H1 (cell line): ENCODE results near the gene GGA2. TPM values are rescaled to one million over a fixed set of nuclear protein-coding genes. Genes with fewer than 3 reads are reported as not detected.

Source experiments
- CTCF ChIA-PET: fragments of 300-600 bp; sonication (Branson Sonifier 250); formaldehyde crosslinking; loops from one replicate; lab custom pipeline; 2021; ENCODE audit not compliant: partially characterized antibody; lab: Charles Lee
- POLR2A ChIA-PET: fragments of 300-600 bp; sonication (Branson Sonifier 250); formaldehyde crosslinking; loops from one replicate; lab custom pipeline; 2021; ENCODE audit warnings: inconsistent platforms; ENCODE audit not compliant: partially characterized antibody; lab: Charles Lee
- DNase-seq, 2 experiments: peaks; one replicate each; pipeline versions ENCODE4 v3.0.0 to v3.0.0-alpha.2; 2010 to 2022; ENCODE audit warnings: low spot score in 2 of 2, low read depth in 1 of 2, mixed read lengths in 1 of 2
- FAIRE-seq: peaks from 2 replicates; lab custom pipeline; 2011; peaks lifted over from hg19 to GRCh38; lab: Jason Lieb, UNC
- H2AFZ ChIP-seq: 2 replicates; pipeline ENCODE4 v1.8.1; 2012; ENCODE audit warnings: low read length, inconsistent platforms
- H2AK5ac ChIP-seq: 2 replicates; pipeline ENCODE4 v1.6.1; 2013; ENCODE audit warnings: low read depth, low read length
- H2BK120ac ChIP-seq: replicated peaks from 2 replicates; pipeline ENCODE3; 2013; ENCODE audit warnings: low read depth, low read length, inconsistent platforms
- H2BK12ac ChIP-seq: 2 replicates; pipeline ENCODE4 v1.6.1; 2013; ENCODE audit warnings: low read depth, low read length
- H2BK15ac ChIP-seq: 2 replicates; pipeline ENCODE4 v1.6.1; 2013; ENCODE audit warnings: low read length
- H2BK20ac ChIP-seq: 2 replicates; pipeline ENCODE4 v1.6.1; 2013; ENCODE audit warnings: low read length
- H2BK5ac ChIP-seq: 2 replicates; pipeline ENCODE4 v1.6.1; 2013; ENCODE audit warnings: low read depth, low read length
- H3K14ac ChIP-seq: 2 replicates; pipeline ENCODE4 v1.6.1; 2013; ENCODE audit warnings: inconsistent platforms; ENCODE audit not compliant: insufficient read length
- H3K18ac ChIP-seq: 2 replicates; pipeline ENCODE4 v1.6.1; 2013; ENCODE audit warnings: low read length; ENCODE audit errors: extremely low read depth
- H3K23ac ChIP-seq: 2 replicates; pipeline ENCODE4 v1.6.1; 2013; ENCODE audit warnings: inconsistent platforms; ENCODE audit not compliant: insufficient read length
- H3K23me2 ChIP-seq: 2 replicates; pipeline ENCODE4 v1.6.1; 2013; ENCODE audit warnings: low read depth, low read length
- H3K27ac ChIP-seq: 2 replicates; pipeline ENCODE4 v1.6.1; 2011; ENCODE audit warnings: low read depth, low read length, inconsistent platforms
- H3K27me3 ChIP-seq, 4 experiments: replicated peaks in 1 of 4; 1 replicate in 1 of 4; 2 replicates in 3 of 4; pipeline versions ENCODE4 v1.6.1 to v1.8.1; 2011 to 2013; ENCODE audit warnings: low read length in 3 of 4, mild to moderate bottlenecking in 3 of 4, inconsistent platforms in 2 of 4, mixed read lengths in 2 of 4, moderate library complexity in 1 of 4; ENCODE audit not compliant: control insufficient read depth in 3 of 4, insufficient read depth in 3 of 4; ENCODE audit errors: extremely low read depth in 1 of 4
- H3K36me3 ChIP-seq, 4 experiments: 2 replicates each; pipeline versions ENCODE4 v1.6.1 to v1.8.1; 2011 to 2013; ENCODE audit warnings: mild to moderate bottlenecking in 4 of 4, low read length in 3 of 4, moderate library complexity in 2 of 4, control low read depth in 1 of 4, inconsistent platforms in 1 of 4; ENCODE audit not compliant: insufficient read depth in 4 of 4, control insufficient read depth in 2 of 4
- H3K4ac ChIP-seq: replicated peaks from 2 replicates; pipeline ENCODE3; 2013; ENCODE audit warnings: low read length, low read depth, mixed read lengths, inconsistent platforms; ENCODE audit not compliant: insufficient read length
- H3K4me1 ChIP-seq, 4 experiments: replicated peaks in 1 of 4; 1 replicate in 1 of 4; 2 replicates in 3 of 4; pipeline versions ENCODE4 v1.6.1 to v1.8.1; 2011 to 2013; ENCODE audit warnings: low read length in 3 of 4, inconsistent platforms in 2 of 4, mixed read lengths in 1 of 4; ENCODE audit not compliant: insufficient read depth in 4 of 4, control insufficient read depth in 3 of 4
- H3K4me2 ChIP-seq, 2 experiments: 2 replicates each; pipeline versions ENCODE4 v1.6.1 to v1.8.1; 2011 to 2013; ENCODE audit warnings: low read depth in 2 of 2, low read length in 2 of 2, control low read depth in 1 of 2, inconsistent platforms in 1 of 2, mild to moderate bottlenecking in 1 of 2; ENCODE audit not compliant: insufficient read depth in 1 of 2
- H3K4me3 ChIP-seq, 4 experiments: fragments of 200-600, 300-600 bp in 1 of 4; sonication (generic), shearing (Covaris generic), sonication (Bioruptor Twin) in 1 of 4; 2 replicates each; pipeline versions ENCODE4 v1.5.1 to v1.8.1; 2011 to 2016; ENCODE audit warnings: low read length in 4 of 4, low read depth in 3 of 4, control low read depth in 2 of 4, inconsistent platforms in 2 of 4, mild to moderate bottlenecking in 2 of 4, mixed read lengths in 1 of 4, moderate library complexity in 1 of 4; ENCODE audit not compliant: insufficient read depth in 2 of 4; ENCODE audit errors: extremely low read depth in 1 of 4
- H3K56ac ChIP-seq: replicated peaks from 2 replicates; pipeline ENCODE3; 2013; ENCODE audit warnings: low read depth, mild to moderate bottlenecking, mixed read lengths, low read length, inconsistent platforms; ENCODE audit not compliant: insufficient read length
- H3K79me1 ChIP-seq: 2 replicates; pipeline ENCODE4 v1.6.1; 2013; ENCODE audit warnings: low read depth, low read length, control low read depth
- H3K79me2 ChIP-seq, 2 experiments: 2 replicates each; pipeline versions ENCODE4 v1.6.1 to v1.8.1; 2012 to 2013; ENCODE audit warnings: low read length in 2 of 2, mild to moderate bottlenecking in 2 of 2, inconsistent platforms in 1 of 2; ENCODE audit not compliant: insufficient read depth in 2 of 2, control insufficient read depth in 1 of 2
- H3K9ac ChIP-seq, 4 experiments: replicated peaks in 1 of 4; 1 replicate in 1 of 4; 2 replicates in 3 of 4; pipeline versions ENCODE4 v1.6.1 to v1.8.1; 2011 to 2013; ENCODE audit warnings: low read depth in 3 of 4, low read length in 3 of 4, control low read depth in 2 of 4, mild to moderate bottlenecking in 2 of 4, moderate library complexity in 2 of 4, inconsistent platforms in 1 of 4; ENCODE audit errors: extremely low read depth in 1 of 4
- H3K9me3 ChIP-seq, 2 experiments: 2 replicates each; pipeline versions ENCODE4 v1.6.1 to v1.8.1; 2012 to 2013; ENCODE audit warnings: mild to moderate bottlenecking in 2 of 2, moderate library complexity in 2 of 2, control low read depth in 1 of 2, inconsistent platforms in 1 of 2, low read depth in 1 of 2, low read length in 1 of 2, mixed read lengths in 1 of 2; ENCODE audit not compliant: insufficient read depth in 2 of 2
- H4K20me1 ChIP-seq, 2 experiments: replicated peaks in 1 of 2; 2 replicates each; pipeline versions ENCODE3 to v1.8.1; 2011 to 2013; ENCODE audit warnings: inconsistent platforms in 2 of 2, low read length in 2 of 2, mild to moderate bottlenecking in 1 of 2; ENCODE audit not compliant: insufficient read depth in 2 of 2, control insufficient read depth in 1 of 2
- H4K5ac ChIP-seq: 2 replicates; pipeline ENCODE4 v1.6.1; 2013; ENCODE audit warnings: low read length, low read depth, mixed read lengths, inconsistent platforms; ENCODE audit not compliant: insufficient read length
- H4K8ac ChIP-seq: 2 replicates; pipeline ENCODE4 v1.8.0; 2013; ENCODE audit warnings: mild to moderate bottlenecking, moderate library complexity, low read length, inconsistent platforms; ENCODE audit not compliant: insufficient read depth; ENCODE audit errors: extremely low read depth
- H4K91ac ChIP-seq: replicated peaks from 2 replicates; pipeline ENCODE3; 2013; ENCODE audit warnings: low read length, mixed read lengths, inconsistent platforms; ENCODE audit not compliant: insufficient read length
- ASH2L ChIP-seq: fragments of 200-600, 300-600 bp; sonication (generic); IDR thresholded peaks from one replicate; pipeline ENCODE4 v1.7.1; 2017; ENCODE audit warnings: low read length
- BRCA1 ChIP-seq: IDR thresholded peaks from 2 replicates; pipeline ENCODE4 v1.6.1; 2012; ENCODE audit warnings: low read depth, low read length, improper control_type of control experiment
- CTBP2 ChIP-seq: IDR thresholded peaks from 2 replicates; pipeline ENCODE4 v1.7.0; 2011; ENCODE audit warnings: borderline replicate concordance, mild to moderate bottlenecking, moderate library complexity, mixed read lengths, low read length; ENCODE audit not compliant: insufficient read depth, insufficient read length
- EGR1 ChIP-seq: IDR thresholded peaks from 2 replicates; pipeline ENCODE4 v1.6.1; 2011; ENCODE audit warnings: low read depth, low read length, borderline replicate concordance
- KDM1A ChIP-seq: fragments of 200-600, 300-600 bp; sonication (generic); IDR thresholded peaks from 2 replicates; pipeline ENCODE4 v1.7.1; 2016; ENCODE audit warnings: mild to moderate bottlenecking, low read length, borderline replicate concordance
- RXRA ChIP-seq: IDR thresholded peaks from 2 replicates; pipeline ENCODE4 v1.6.1; 2011; ENCODE audit warnings: low read depth, mild to moderate bottlenecking, low read length, moderate library complexity; ENCODE audit not compliant: insufficient read depth
- SP2 ChIP-seq: IDR thresholded peaks from 2 replicates; pipeline ENCODE4 v1.6.1; 2012; ENCODE audit warnings: mild to moderate bottlenecking, low read length, inconsistent platforms
- SRF ChIP-seq: IDR thresholded peaks from 2 replicates; pipeline ENCODE4 v1.6.1; 2011; ENCODE audit warnings: mild to moderate bottlenecking, low read depth, low read length, moderate library complexity
- SUZ12 ChIP-seq: fragments of 200-600 bp; sonication (generic); IDR thresholded peaks from 2 replicates; pipeline ENCODE4 v1.6.1; 2012; ENCODE audit warnings: mild to moderate bottlenecking, inconsistent platforms, low read length, moderate library complexity, mixed read lengths
- ZNF274 ChIP-seq: IDR thresholded peaks from 2 replicates; pipeline ENCODE4 v1.7.0; 2012; ENCODE audit warnings: low read length, borderline replicate concordance; ENCODE audit errors: extremely low read depth
- WGBS, 2 experiments: shearing (Covaris generic) in 1 of 2; methylation state at CpG; one replicate each; pipeline versions ENCODE4 v1.1.6 to v1.1.7; 2013 to 2015; ENCODE audit warnings: low lambda C conversion rate in 2 of 2, mixed read lengths in 2 of 2, inconsistent platforms in 1 of 2, low coverage in 1 of 2, missing lambda C conversion rate in 1 of 2; ENCODE audit not compliant: insufficient replicate concordance in 2 of 2, insufficient coverage in 1 of 2, insufficient read length in 1 of 2; ENCODE audit errors: extremely low coverage in 1 of 2, missing lambda C conversion rate in 1 of 2; 5-methylcytosine and 5-hydroxymethylcytosine counted together
- polyA plus RNA-seq, 7 experiments: library from polyadenylated mRNA; depleted of rRNA in 3 of 7; stranded (reverse) in 5 of 7; unstranded in 2 of 7; fragments of >200 nt in 5 of 7; fragments of 200-250 nt in 2 of 7; gene quantifications; 1 replicate in 5 of 7; 2 replicates in 1 of 7; 4 replicates in 1 of 7; pipeline versions ENCODE4 v1.2.1 to v1.2.3, GENCODE V29; 2011 to 2013; ENCODE audit warnings: missing spikeins in 2 of 7, mixed read lengths in 2 of 7
- total RNA-seq: library from RNA; stranded (reverse); fragmentation: NEBNext Ultra II Directional; extraction: Animal tissue kit (Norgen Biotek cat#: 25700); gene quantifications from 2 replicates; pipeline ENCODE4 v1.2.1, GENCODE V29; 2021
- TF ChIP-seq, protein P1 (sequence below): IDR thresholded peaks from 2 replicates; pipeline ENCODE4 v1.6.1; 2012; ENCODE audit warnings: inconsistent platforms

GGA2 gene
- total and polyA plus RNA-seq, 2 of the 8 experiments (the other 6 are each of a cell fraction or from before 2014, with no cell fraction given) = 65.8 to 114 TPM

DNA sequence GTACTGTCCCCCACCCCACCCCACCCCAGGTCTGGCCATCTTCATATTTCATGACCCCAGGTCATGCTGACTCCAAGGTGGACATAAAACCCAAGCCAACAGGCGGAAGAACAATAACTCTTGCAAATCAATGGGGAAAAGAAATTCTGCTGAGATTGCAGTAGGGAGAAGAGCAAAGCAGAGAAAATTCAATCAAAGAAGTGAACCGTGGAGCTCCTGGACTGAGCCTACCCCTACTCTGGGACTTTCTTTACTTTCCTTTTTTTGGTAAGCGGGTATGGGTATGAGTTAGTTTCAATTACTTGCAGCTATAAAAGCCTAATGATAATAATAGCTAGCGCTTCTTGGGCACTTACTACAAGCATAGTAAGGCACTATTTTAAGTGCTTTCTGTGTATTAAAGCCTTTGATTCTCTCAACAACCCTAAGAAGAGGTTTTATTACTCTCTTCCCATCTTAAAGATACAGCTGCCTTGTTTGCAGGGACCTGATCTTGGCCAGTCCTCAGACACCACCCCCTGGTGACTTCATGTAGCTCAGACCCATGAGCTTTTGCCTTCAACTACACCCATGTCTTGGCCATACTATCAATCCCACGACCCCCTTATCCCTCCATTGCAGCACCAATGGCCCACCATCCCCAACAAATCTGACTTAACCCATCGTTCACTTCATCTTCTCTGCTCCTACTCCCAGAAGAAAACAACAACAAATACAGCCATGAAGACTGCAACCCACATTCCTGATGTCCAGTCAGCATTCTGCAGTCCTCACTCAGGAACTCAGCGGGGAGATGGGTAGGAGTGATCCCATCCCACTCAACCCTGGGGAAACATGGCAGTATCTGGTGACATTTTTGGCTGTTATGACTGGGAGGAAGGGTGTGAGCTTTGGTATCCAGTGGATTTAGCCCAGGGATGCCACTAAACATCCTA is 4.4 kb downstream of the GGA2 start:
- H2BK120ac ChIP-seq = no peak overlapping the region
- no peak overlapping the region for H3K18ac ChIP-seq
- H2BK15ac ChIP-seq = no peak overlapping the region
- peak overlapping the region in 1 of 2 experiments; percentile 42; a peak in 1 of 4 replicates for H3K4me2 ChIP-seq
- H3K27me3 ChIP-seq = no peaks in the 10 kb centered on the region
- H2BK20ac ChIP-seq = no peak overlapping the region
- peaks cover 29% of the 10 kb centered on the region for H3K79me1 ChIP-seq
- FAIRE-seq = no peak
- H3K23ac ChIP-seq = no peak overlapping the region
- no peak overlapping the region for H3K27ac ChIP-seq
- peaks cover 0 to 9% (median 5%) of the 10 kb centered on the region in 4 experiments; a peak in 5 of 7 replicates for H3K4me1 ChIP-seq
- peaks cover 0 to 5% (median 1%) of the 10 kb centered on the region in 4 experiments; a peak in 4 of 8 replicates for H3K36me3 ChIP-seq
- 90% methylated on average over 7 of the region's 7 CpGs; no CpG with 5 or more reads in 1 of the 2 experiments for WGBS, 2 experiments
- no peak overlapping the region for H2BK12ac ChIP-seq
- H3K14ac ChIP-seq = no peak overlapping the region
- ChIA-PET CTCF (interaction anchor here (0.6 to 1.2 kb wide), 3 partner anchors 27 to 1793 kb away, joined by 3 to 5 read pairs (median 4); no protein-coding TSS in a partner anchor), POLR2A (interaction anchor here (1.2 to 6.9 kb wide), 4 partner anchors 11 to 93 kb away, joined by 3 to 63 read pairs (median 4); partner anchors contain the start of gene UBFD1)
- no peak overlapping the region for H4K8ac ChIP-seq
- no peak overlapping the region for H3K4me3 ChIP-seq
- H3K23me2 ChIP-seq = peaks cover 10% of the 10 kb centered on the region
- H3K9me3 ChIP-seq = no peaks in the 10 kb centered on the region
- no peak overlapping the region for H4K5ac ChIP-seq
- H2AFZ ChIP-seq = no peak overlapping the region
- H2AK5ac ChIP-seq = no peak overlapping the region
- no peak overlapping the region for H2BK5ac ChIP-seq
- no peak for DNase-seq
- no peak overlapping the region for H3K56ac ChIP-seq
- H3K9ac ChIP-seq = 0 out of 7 replicates have a peak overlapping the region, but pooled peaks of 1 of the 4 experiments have one; percentile 3
- H4K91ac ChIP-seq = no peak overlapping the region
- H4K20me1 ChIP-seq = peaks cover 36 to 47% of the 10 kb centered on the region in 2 experiments
- no peak overlapping the region for H3K4ac ChIP-seq
- H3K79me2 ChIP-seq = peaks cover 52 to 89% of the 10 kb centered on the region in 2 experiments
- TF ChIP-seq KDM1A (no peak), SUZ12 (no peak), CTBP2 (no peak), BRCA1 (no peak), EGR1 (no peak), ZNF274 (no peak), RXRA (no peak), SP2 (no peak), SRF (no peak), ASH2L (no peak)
- TF ChIP-seq, protein P1, sequence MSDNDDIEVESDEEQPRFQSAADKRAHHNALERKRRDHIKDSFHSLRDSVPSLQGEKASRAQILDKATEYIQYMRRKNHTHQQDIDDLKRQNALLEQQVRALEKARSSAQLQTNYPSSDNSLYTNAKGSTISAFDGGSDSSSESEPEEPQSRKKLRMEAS = no peak
